Panc1 (cell line): ENCODE results near the gene ETV7. TPM values are rescaled to one million over a fixed set of nuclear protein-coding genes. Genes with fewer than 3 reads are reported as not detected.

Experiments
- ATAC-seq: fragments of 200-7000 bp; cut with Tn5 transposase; 2 replicates; pipeline ENCODE4 v1.9.1; 2020; ENCODE audit warnings: mild to moderate bottlenecking, moderate library complexity
- BruUV-seq: library from RNA; stranded (reverse); fragments of 400-500 nt; replicated peaks from 2 replicates; lab custom pipeline; 2021; lab: Mats Ljungman, UMichigan
- CTCF ChIA-PET: fragments of 300-600 bp; sonication (Branson Sonifier 250); formaldehyde crosslinking; loops from one replicate; lab custom pipeline; 2022; ENCODE audit warnings: antibody characterized with exemption; lab: Charles Lee
- POLR2A ChIA-PET: fragments of 300-600 bp; sonication (Branson Sonifier 250); formaldehyde crosslinking; loops from one replicate; lab custom pipeline; 2022; ENCODE audit warnings: antibody characterized with exemption; lab: Charles Lee
- DNase-seq: peaks from one replicate; pipeline ENCODE4 v3.0.0-alpha.2; 2010; ENCODE audit warnings: low read depth, low spot score
- H3K27ac ChIP-seq: 2 replicates; pipeline ENCODE4 v1.5.1; 2011; ENCODE audit warnings: mild to moderate bottlenecking, low read length, inconsistent platforms
- H3K27me3 ChIP-seq: fragments of 200-500 bp; sonication (Bioruptor generic); 2 replicates; pipeline ENCODE4 v1.6.0; 2014; ENCODE audit warnings: low read length, inconsistent platforms; ENCODE audit not compliant: control insufficient read depth, insufficient read depth
- H3K36me3 ChIP-seq: fragments of 200-500 bp; sonication (Bioruptor generic); 2 replicates; pipeline ENCODE4 v1.5.1; 2014; ENCODE audit warnings: inconsistent platforms, mild to moderate bottlenecking, low read length, moderate library complexity; ENCODE audit not compliant: control insufficient read depth, insufficient read depth
- H3K4me1 ChIP-seq: 2 replicates; pipeline ENCODE4 v1.5.1; 2011; ENCODE audit warnings: inconsistent platforms, mild to moderate bottlenecking, low read length, moderate library complexity; ENCODE audit not compliant: control insufficient read depth, insufficient read depth
- H3K4me3 ChIP-seq, 2 experiments: 2 replicates each; pipeline ENCODE4 v1.5.1; 2011 to 2012; ENCODE audit warnings: low read depth in 2 of 2, low read length in 2 of 2, mild to moderate bottlenecking in 2 of 2, inconsistent platforms in 1 of 2, moderate library complexity in 1 of 2
- H3K9me3 ChIP-seq: fragments of 200-500 bp; sonication (Bioruptor generic); 2 replicates; pipeline ENCODE4 v1.5.1; 2014; ENCODE audit warnings: low read depth, mild to moderate bottlenecking, inconsistent platforms, low read length, moderate library complexity; ENCODE audit not compliant: control insufficient read depth, insufficient read depth
- CTCF ChIP-seq: fragments of 450-650 bp; IDR thresholded peaks from 2 replicates; pipeline ENCODE4 v1.5.1; 2017; ENCODE audit warnings: mild to moderate bottlenecking
- POLR2AphosphoS5 ChIP-seq: IDR thresholded peaks from 2 replicates; pipeline ENCODE4 v1.6.1; 2012; ENCODE audit warnings: mild to moderate bottlenecking, low read depth, low read length, moderate library complexity
- REST ChIP-seq, 2 experiments: IDR thresholded peaks; 2 replicates each; pipeline ENCODE4 v1.6.1; 2011 to 2012; ENCODE audit warnings: low read depth in 2 of 2, control low read depth in 1 of 2, low read length in 1 of 2, mild to moderate bottlenecking in 1 of 2, moderate library complexity in 1 of 2; ENCODE audit not compliant: insufficient read depth in 1 of 2
- SIN3A ChIP-seq: IDR thresholded peaks from 2 replicates; pipeline ENCODE4 v1.6.1; 2012; ENCODE audit warnings: low read depth, mild to moderate bottlenecking, low read length, moderate library complexity, borderline replicate concordance; ENCODE audit not compliant: insufficient read depth
- TCF7L2 ChIP-seq: IDR thresholded peaks from 2 replicates; pipeline ENCODE4 v1.6.1; 2011; ENCODE audit warnings: mild to moderate bottlenecking, low read depth, low read length, inconsistent platforms
- in situ Hi-C: cut with HindIII; loops from 2 replicates; pipeline ENCODE4 v1.10.0; 2016; ENCODE audit warnings: low sequenced_read_pairs, low pct_unique_long_range_greater_than_20kb
- intact Hi-C: fragments of 100-400 bp; cut with micrococcal nuclease; formaldehyde crosslinking; loops from one replicate; pipeline ENCODE4 v1.10.0; 2022; ENCODE audit not compliant: unreplicated experiment
- total RNA-seq: library from RNA; stranded (reverse); gene quantifications from one replicate; pipeline ENCODE4 v1.2.1, GENCODE V29; 2021; ENCODE audit not compliant: unreplicated experiment

Gene ETV7
- total RNA-seq, 1 experiment from 2014 or later = 2.0 TPM

GRCh38 chr6:36368921-36369865 is 18.3 kb downstream of the ETV7 start:
- no peak for DNase-seq

More at GRCh38 chr6:36368921-36369865, 18.3 kb downstream of the ETV7 start:
- Histone ChIP-seq H3K27me3 (no peaks in the 10 kb centered on the region), H3K9me3 (no peaks in the 10 kb centered on the region), H3K36me3 (no peaks in the 10 kb centered on the region), H3K4me3 (no peak overlapping the region), H3K27ac (no peak overlapping the region), H3K4me1 (0 out of 2 replicates have a peak, but pooled peaks cover 4% of the 10 kb centered on the region)
- no peak for TF ChIP-seq CTCF
- no peak for TF ChIP-seq SIN3A
- no peak for TF ChIP-seq POLR2AphosphoS5
- TF ChIP-seq TCF7L2 = no peak
- no peak for TF ChIP-seq REST (IDR thresholded peaks at IDR 0.05; ENCODE audit: insufficient read depth in 1 of 2, low read depth in 2 of 2, low read length in 1 of 2)
- BruUV-seq = no TSS peak
- in situ Hi-C loops = no loop called here
- ChIA-PET POLR2A (no interaction called here), CTCF (interaction anchor here (0.6 kb wide), 1 partner anchor 24 kb away, joined by 6 read pairs; no protein-coding TSS in a partner anchor)
- no peak for ATAC-seq
- intact Hi-C loops = no loop called here
